IMR-90 (cell line): ENCODE measurements around the gene STRN4. TPM values are rescaled to one million over a fixed set of nuclear protein-coding genes. Genes with fewer than 3 reads are reported as not detected.

ENCODE experiments used
- ATAC-seq: fragments of 200-7000 bp; cut with Tn5 transposase; 2 replicates; pipeline ENCODE4 v1.9.1; 2020; ENCODE audit warnings: low read depth, mild to moderate bottlenecking, moderate library complexity
- BruUV-seq: library from RNA; stranded (reverse); fragments of 400-500 nt; replicated peaks from 2 replicates; lab custom pipeline; 2021; lab: Mats Ljungman, UMichigan
- CTCF ChIA-PET: fragments of 300-600 bp; formaldehyde crosslinking; extraction: SDS; loops from one replicate; lab custom pipeline; 2021; ENCODE audit warnings: antibody characterized with exemption; lab: Yijun Ruan, JAX
- POLR2A ChIA-PET: fragments of 300-600 bp; sonication (Branson Sonifier 250); formaldehyde crosslinking; loops from one replicate; lab custom pipeline; 2022; ENCODE audit warnings: antibody characterized with exemption; ENCODE audit not compliant: unreplicated experiment; lab: Charles Lee
- DNase-seq: peaks from one replicate; pipeline ENCODE4 v3.0.0; 2013
- H2AFZ ChIP-seq: replicated peaks from 2 replicates; pipeline ENCODE3; 2013; ENCODE audit warnings: low read length, mild to moderate bottlenecking; ENCODE audit not compliant: poor library complexity
- H2AK5ac ChIP-seq: 2 replicates; pipeline ENCODE4 v1.6.1; 2013; ENCODE audit warnings: low read depth, low read length, inconsistent platforms
- H2AK9ac ChIP-seq: replicated peaks from 2 replicates; pipeline ENCODE3; 2013; ENCODE audit warnings: mild to moderate bottlenecking, low read depth, low read length, moderate library complexity; ENCODE audit not compliant: poor library complexity
- H2BK120ac ChIP-seq: 2 replicates; pipeline ENCODE4 v1.6.1; 2013; ENCODE audit warnings: low read depth, low read length, inconsistent platforms
- H2BK15ac ChIP-seq: 3 replicates; pipeline ENCODE4 v1.6.1; 2013; ENCODE audit warnings: low read depth, low read length, inconsistent platforms
- H2BK20ac ChIP-seq: 2 replicates; pipeline ENCODE4 v1.6.1; 2013; ENCODE audit warnings: low read depth, mild to moderate bottlenecking, inconsistent platforms, low read length, moderate library complexity
- H2BK5ac ChIP-seq: 2 replicates; pipeline ENCODE4 v1.6.1; 2013; ENCODE audit warnings: mild to moderate bottlenecking, low read depth, low read length, inconsistent platforms; ENCODE audit not compliant: poor library complexity, severe bottlenecking
- H3K14ac ChIP-seq: replicated peaks from 2 replicates; pipeline ENCODE4 v1.6.1; 2013; ENCODE audit warnings: low read depth, low read length, inconsistent platforms
- H3K18ac ChIP-seq: 2 replicates; pipeline ENCODE4 v1.6.1; 2013; ENCODE audit warnings: low read depth, low read length, control low read depth
- H3K23ac ChIP-seq: 2 replicates; pipeline ENCODE4 v1.6.1; 2013; ENCODE audit warnings: low read depth, low read length, inconsistent platforms
- H3K27ac ChIP-seq: 2 replicates; pipeline ENCODE4 v1.5.1; 2013; ENCODE audit warnings: mild to moderate bottlenecking, control low read depth, low read length; ENCODE audit not compliant: insufficient read depth
- H3K27me3 ChIP-seq: 2 replicates; pipeline ENCODE4 v1.6.1; 2013; ENCODE audit warnings: low read length; ENCODE audit not compliant: control insufficient read depth, insufficient read depth
- H3K36me3 ChIP-seq: 2 replicates; pipeline ENCODE4 v1.6.1; 2013; ENCODE audit warnings: low read length, mixed read lengths; ENCODE audit not compliant: control insufficient read depth, insufficient read depth
- H3K4ac ChIP-seq: 2 replicates; pipeline ENCODE4 v1.6.1; 2013; ENCODE audit warnings: low read depth, low read length, inconsistent platforms
- H3K4me1 ChIP-seq: 2 replicates; pipeline ENCODE4 v1.6.1; 2013; ENCODE audit warnings: low read length, mixed read lengths; ENCODE audit not compliant: control insufficient read depth, insufficient read depth
- H3K4me2 ChIP-seq: 2 replicates; pipeline ENCODE4 v1.6.1; 2013; ENCODE audit warnings: low read depth, mild to moderate bottlenecking, control low read depth, low read length, moderate library complexity
- H3K4me3 ChIP-seq: 2 replicates; pipeline ENCODE4 v1.5.1; 2013; ENCODE audit warnings: low read depth, mild to moderate bottlenecking, control low read depth, low read length, moderate library complexity; ENCODE audit not compliant: insufficient read depth
- H3K56ac ChIP-seq: 2 replicates; pipeline ENCODE4 v1.6.1; 2013; ENCODE audit warnings: low read length, inconsistent platforms; ENCODE audit not compliant: insufficient read depth; ENCODE audit errors: extremely low read depth
- H3K79me1 ChIP-seq, 2 experiments: 2 replicates each; pipeline ENCODE4 v1.6.1; 2013; ENCODE audit warnings: low read length in 2 of 2, inconsistent platforms in 1 of 2, low read depth in 1 of 2
- H3K9ac ChIP-seq: 2 replicates; pipeline ENCODE4 v1.6.1; 2013; ENCODE audit warnings: low read depth, low read length, control low read depth
- H3K9me1 ChIP-seq: 2 replicates; pipeline ENCODE4 v1.6.1; 2013; ENCODE audit warnings: low read length, inconsistent platforms; ENCODE audit not compliant: insufficient read depth
- H3K9me3 ChIP-seq: 2 replicates; pipeline ENCODE4 v1.6.1; 2013; ENCODE audit warnings: low read length; ENCODE audit not compliant: control insufficient read depth, insufficient read depth
- H4K20me1 ChIP-seq: 2 replicates; pipeline ENCODE4 v1.6.1; 2013; ENCODE audit warnings: low read length, inconsistent platforms; ENCODE audit not compliant: insufficient read depth
- H4K5ac ChIP-seq: 2 replicates; pipeline ENCODE4 v1.6.1; 2013; ENCODE audit warnings: mild to moderate bottlenecking, low read depth, low read length, control low read depth
- H4K8ac ChIP-seq, 2 experiments: 2 replicates each; pipeline ENCODE4 v1.6.1; 2013; ENCODE audit warnings: low read depth in 2 of 2, low read length in 2 of 2, control low read depth in 1 of 2, inconsistent platforms in 1 of 2
- H4K91ac ChIP-seq: 2 replicates; pipeline ENCODE4 v1.6.1; 2013; ENCODE audit warnings: low read depth, low read length, inconsistent platforms; ENCODE audit not compliant: insufficient read depth
- ELK1 ChIP-seq: fragments of 150-350 bp; IDR thresholded peaks from 2 replicates; pipeline ENCODE4 v1.6.1; 2016; ENCODE audit warnings: low read depth, mild to moderate bottlenecking, low read length, moderate library complexity, borderline replicate concordance
- SMC3 ChIP-seq: fragments of 150-350 bp; IDR thresholded peaks from 2 replicates; pipeline ENCODE4 v1.6.1; 2016; ENCODE audit warnings: low read depth, mild to moderate bottlenecking, antibody characterized with exemption, low read length, moderate library complexity
- WGBS, 2 experiments: methylation state at CpG; one replicate each; pipeline versions ENCODE4 v1.1.5 to v1.1.7; 2013; ENCODE audit warnings: missing lambda C conversion rate in 2 of 2; ENCODE audit not compliant: insufficient read length in 1 of 2; ENCODE audit errors: extremely low coverage in 2 of 2; 5-methylcytosine and 5-hydroxymethylcytosine counted together
- dilution Hi-C: fragments of 300-500 bp; cut with HindIII; formaldehyde crosslinking; loops from one replicate; pipeline ENCODE4 v1.14.3; 2018; ENCODE audit warnings: low sequenced_read_pairs; ENCODE audit not compliant: unreplicated experiment
- in situ Hi-C: fragments of 300-500 bp; cut with MboI; formaldehyde crosslinking; loops from 3 replicates; pipeline ENCODE4 v1.14.3; 2019; ENCODE audit warnings: low sequenced_read_pairs, inconsistent platforms, mixed read lengths
- intact Hi-C: fragments of 100-400 bp; cut with micrococcal nuclease; formaldehyde crosslinking; loops from 2 replicates; pipeline ENCODE4 v1.10.0; 2022
- polyA plus RNA-seq, 3 experiments: library from polyadenylated mRNA; depleted of rRNA; stranded (reverse); fragments of >200 nt; gene quantifications; 2 replicates each; pipeline ENCODE4 v1.2.3, GENCODE V29; 2012; ENCODE audit warnings: low replicate concordance in 1 of 3
- total RNA-seq: library from RNA; depleted of rRNA; stranded (reverse); fragments of >200 nt; gene quantifications from 2 replicates; pipeline ENCODE4 v1.2.3, GENCODE V29; 2012

Gene STRN4
- total and polyA plus RNA-seq, 2 of the 4 experiments (the other 2 are of a cell fraction): 36.7 to 112 TPM

- Histone ChIP-seq H3K23ac (no peak overlapping the region), H3K4me1 (peaks cover 2% of the 10 kb centered on the region; the same call in 1 of the 2 replicates), H2BK120ac (no peak overlapping the region), H3K18ac (no peak overlapping the region), H3K9ac (no peak overlapping the region), H3K4me2 (no peak overlapping the region), H3K4me3 (no peak overlapping the region), H3K9me1 (no peaks in the 10 kb centered on the region), H3K27ac (no peak overlapping the region), H4K91ac (no peak overlapping the region), H3K56ac (no peak overlapping the region), H2AK9ac (peak overlapping the region; percentile 13), H3K4ac (no peak overlapping the region), H3K27me3 (no peaks in the 10 kb centered on the region), H2BK15ac (no peak overlapping the region), H2BK5ac (no peak overlapping the region), H3K9me3 (no peaks in the 10 kb centered on the region), H4K20me1 (peaks cover 9% of the 10 kb centered on the region; the same call in 1 of the 2 replicates), H3K36me3 (peaks cover 67% of the 10 kb centered on the region), H4K8ac (no peak overlapping the region), H3K14ac (no peak overlapping the region), H2BK20ac (no peak overlapping the region), H2AK5ac (no peak overlapping the region), H4K5ac (no peak overlapping the region), H3K79me1 (peaks cover 12 to 45% of the 10 kb centered on the region in 2 experiments), H2AFZ (no peak overlapping the region)
- 100% methylated on average over 8 of the region's 17 CpGs; no CpG with 5 or more reads in 1 of the 2 experiments for WGBS, 2 experiments
- DNase-seq (no peak), ATAC-seq (no peak)
- intact Hi-C loops (no loop called here), dilution Hi-C loops (no loop called here), in situ Hi-C loops (no loop called here)
- TF ChIP-seq SMC3 (no peak), ELK1 (no peak)
- CTCF ChIA-PET: no interaction called here
- POLR2A ChIA-PET: no interaction called here
- BruUV-seq: no TSS peak
These were observed 24.3 kb downstream of the STRN4 start for GRCh38 chr19:46722004-46722380.
